GM10266 (cell line): ENCODE measurements around the gene TBC1D12.

ENCODE experiments used
- DNase-seq: peaks from one replicate; pipeline ENCODE4 v3.0.0; 2012; ENCODE audit errors: extremely low spot score
- TF ChIP-seq, protein P1 (sequence below): IDR thresholded peaks from 2 replicates; pipeline ENCODE4 v1.5.1; 2012; ENCODE audit warnings: mild to moderate bottlenecking, low read depth; ENCODE audit not compliant: control insufficient read depth, insufficient read depth; ENCODE audit errors: missing control alignments

TBC1D12 gene

DNA sequence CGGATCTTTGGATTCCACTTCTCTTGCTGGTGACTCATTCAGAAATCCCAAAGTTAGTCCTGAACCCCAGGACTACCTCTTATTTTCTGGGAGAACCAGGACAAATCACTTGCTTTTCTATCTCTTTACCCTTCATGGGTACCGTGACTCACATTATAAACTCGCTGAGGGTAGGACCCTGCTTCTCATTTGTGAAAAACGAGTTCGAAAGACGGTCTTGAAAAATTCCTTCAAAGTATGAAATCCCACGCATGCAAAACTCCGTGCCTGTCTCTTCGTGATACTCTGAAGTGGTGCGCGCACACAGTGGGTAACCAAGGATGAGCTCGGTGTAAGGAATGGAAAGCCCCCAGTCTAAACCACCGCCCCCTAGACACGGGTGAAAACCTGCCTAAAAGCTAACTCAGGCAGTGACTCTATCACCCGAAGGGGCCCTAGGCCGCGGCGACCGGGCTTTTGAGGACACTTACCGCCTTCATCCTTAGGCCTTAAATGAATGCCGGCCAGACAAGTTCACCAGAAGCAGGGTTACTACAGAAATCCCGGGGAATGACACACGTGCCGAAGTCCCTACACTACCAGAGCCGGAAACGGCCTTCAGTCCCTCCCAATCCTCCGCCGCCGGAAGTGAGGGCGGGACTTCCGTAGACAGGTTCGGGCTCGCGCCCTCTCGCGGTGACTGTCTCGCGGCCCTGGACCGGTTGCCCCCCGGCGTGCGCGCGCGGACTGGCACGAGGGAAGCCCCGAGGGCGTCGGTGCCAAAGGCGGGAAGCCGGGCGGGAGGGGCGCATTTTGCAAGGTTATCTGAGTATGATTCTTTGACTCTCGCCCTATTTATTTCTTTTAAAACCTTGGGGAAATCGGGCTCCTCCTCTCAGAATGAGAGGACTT lies 39.7 kb upstream of the TBC1D12 start, which contains the start of gene NOC3L:
NOC3L (minus strand) TSS at position 580 of the 891 bp plus-strand sequence; CDS start at position 479, 101 bp downstream.
- TF ChIP-seq, protein P1, sequence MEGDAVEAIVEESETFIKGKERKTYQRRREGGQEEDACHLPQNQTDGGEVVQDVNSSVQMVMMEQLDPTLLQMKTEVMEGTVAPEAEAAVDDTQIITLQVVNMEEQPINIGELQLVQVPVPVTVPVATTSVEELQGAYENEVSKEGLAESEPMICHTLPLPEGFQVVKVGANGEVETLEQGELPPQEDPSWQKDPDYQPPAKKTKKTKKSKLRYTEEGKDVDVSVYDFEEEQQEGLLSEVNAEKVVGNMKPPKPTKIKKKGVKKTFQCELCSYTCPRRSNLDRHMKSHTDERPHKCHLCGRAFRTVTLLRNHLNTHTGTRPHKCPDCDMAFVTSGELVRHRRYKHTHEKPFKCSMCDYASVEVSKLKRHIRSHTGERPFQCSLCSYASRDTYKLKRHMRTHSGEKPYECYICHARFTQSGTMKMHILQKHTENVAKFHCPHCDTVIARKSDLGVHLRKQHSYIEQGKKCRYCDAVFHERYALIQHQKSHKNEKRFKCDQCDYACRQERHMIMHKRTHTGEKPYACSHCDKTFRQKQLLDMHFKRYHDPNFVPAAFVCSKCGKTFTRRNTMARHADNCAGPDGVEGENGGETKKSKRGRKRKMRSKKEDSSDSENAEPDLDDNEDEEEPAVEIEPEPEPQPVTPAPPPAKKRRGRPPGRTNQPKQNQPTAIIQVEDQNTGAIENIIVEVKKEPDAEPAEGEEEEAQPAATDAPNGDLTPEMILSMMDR = peak; percentile 97
- peak; percentile 87 for DNase-seq

- no peak for DNase-seq
Measured at GRCh38 chr10:94363251-94363565, 39.1 kb upstream of the TBC1D12 start.

GRCh38 chr10:94364482-94364881 lies 37.9 kb upstream of the TBC1D12 start:
- TF ChIP-seq, protein P1 = no peak
- DNase-seq = no peak

More at GRCh38 chr10:94363251-94363565, 39.1 kb upstream of the TBC1D12 start:
- TF ChIP-seq, protein P1 = no peak

DNA sequence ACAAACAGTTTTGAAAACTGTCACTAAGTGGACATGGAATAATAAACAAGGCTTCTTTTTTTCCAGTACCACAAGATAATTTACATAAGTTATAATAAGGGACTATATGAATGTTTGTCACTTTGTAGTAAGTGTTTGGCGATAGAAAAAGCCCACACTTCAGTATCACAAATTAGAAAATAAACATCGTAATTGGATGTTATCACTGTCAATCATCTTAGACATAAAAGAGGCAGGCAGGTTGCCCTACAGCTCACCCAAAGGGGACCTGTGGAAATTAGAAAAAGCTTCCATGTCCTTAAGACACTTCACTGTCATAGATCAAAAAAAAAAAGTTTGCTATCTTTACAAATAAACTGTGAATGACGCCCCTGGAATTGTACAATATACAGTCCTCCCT lies 36.0 kb upstream of the TBC1D12 start:
- DNase-seq = no peak
- TF ChIP-seq, protein P1 = no peak

GRCh38 chr10:94370501-94370900 lies 31.8 kb upstream of the TBC1D12 start:
- TF ChIP-seq, protein P1 = no peak
- no peak for DNase-seq

DNA sequence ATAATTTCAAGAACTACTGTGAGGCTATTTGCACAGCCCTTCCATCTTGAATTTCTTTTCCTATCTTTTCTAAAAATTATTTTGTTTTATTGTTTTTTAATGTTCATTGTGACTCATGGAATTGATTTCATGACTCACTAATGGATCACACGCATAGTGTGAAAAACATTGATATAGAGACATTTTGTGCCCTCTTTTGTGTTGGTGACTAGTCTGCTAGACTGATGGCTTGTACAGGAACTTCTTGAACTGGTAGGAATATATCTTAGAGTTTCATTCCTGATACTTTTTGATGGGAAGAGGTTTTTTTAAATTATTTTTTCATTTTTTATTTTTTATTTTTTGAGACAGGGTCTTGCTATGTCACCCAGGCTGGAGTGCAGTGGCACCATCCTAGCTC lies 27.0 kb upstream of the TBC1D12 start:
- TF ChIP-seq, protein P1 = no peak
- no peak for DNase-seq

GRCh38 chr10:94376865-94377264 lies 25.5 kb upstream of the TBC1D12 start:
- no peak for DNase-seq
- TF ChIP-seq, protein P1 = no peak
